GM12878 (cell line): ENCODE data around the gene DUSP16. TPM values are rescaled to one million over a fixed set of nuclear protein-coding genes. Genes with fewer than 3 reads are reported as not detected.

ENCODE experiments used
- CBX5 ChIP-seq: sonication (generic); IDR thresholded peaks from 2 replicates; pipeline ENCODE4 v1.6.1; 2016; ENCODE audit warnings: low read depth, moderate library complexity, mild to moderate bottlenecking, inconsistent platforms
- CHD1 ChIP-seq: IDR thresholded peaks from 2 replicates; pipeline ENCODE4 v1.6.1; 2012; ENCODE audit warnings: low read depth, low read length, improper control_type of control experiment
- CREM ChIP-seq: IDR thresholded peaks from 2 replicates; pipeline ENCODE4 v1.6.1; 2014; ENCODE audit warnings: antibody characterized with exemption, low read depth
- EED ChIP-seq: sonication (generic); IDR thresholded peaks from 2 replicates; pipeline ENCODE4 v1.6.1; 2016; ENCODE audit warnings: antibody characterized with exemption, low read depth
- ESRRA ChIP-seq: IDR thresholded peaks from 2 replicates; pipeline ENCODE4 v1.6.1; 2012; ENCODE audit warnings: mild to moderate bottlenecking, low read length, improper control_type of control experiment
- HDGF ChIP-seq: fragments of 450-650 bp; IDR thresholded peaks from 2 replicates; pipeline ENCODE4 v1.6.1; 2016; ENCODE audit warnings: antibody characterized with exemption
- IKZF2 ChIP-seq, 2 experiments: fragments of 450-650 bp; IDR thresholded peaks; 2 replicates each; pipeline ENCODE4 v1.6.1; 2017; ENCODE audit warnings: mild to moderate bottlenecking in 2 of 2, moderate library complexity in 2 of 2
- MTA3 ChIP-seq: IDR thresholded peaks from 2 replicates; pipeline ENCODE4 v1.6.1; 2012; ENCODE audit warnings: low read length, inconsistent platforms, borderline replicate concordance
- MXI1 ChIP-seq: fragments of 150-350 bp; IDR thresholded peaks from 2 replicates; pipeline ENCODE4 v1.6.1; 2011; ENCODE audit warnings: low read depth, mild to moderate bottlenecking, inconsistent platforms, low read length, improper control_type of control experiment
- MYC ChIP-seq: IDR thresholded peaks from 2 replicates; pipeline ENCODE4 v1.6.1; 2011; ENCODE audit warnings: mild to moderate bottlenecking, low read length, moderate library complexity, inconsistent platforms; ENCODE audit not compliant: insufficient read depth, insufficient replicate concordance, insufficient read length, severe bottlenecking
- NR2F1 ChIP-seq: fragments of 450-650 bp; conservative IDR thresholded peaks from 2 replicates; pipeline ENCODE4 v1.6.1; 2017; ENCODE audit warnings: mild to moderate bottlenecking
- PKNOX1 ChIP-seq: fragments of 450-650 bp; IDR thresholded peaks from 2 replicates; pipeline ENCODE4 v1.6.1; 2016; ENCODE audit warnings: mild to moderate bottlenecking
- POLR2A ChIP-seq: IDR thresholded peaks from 2 replicates; pipeline ENCODE4 v1.6.1; 2011; ENCODE audit warnings: low read depth, mild to moderate bottlenecking, low read length
- POLR2AphosphoS5 ChIP-seq: IDR thresholded peaks from 2 replicates; pipeline ENCODE4 v1.6.1; 2011; ENCODE audit warnings: mild to moderate bottlenecking, low read length, inconsistent platforms
- SIX5 ChIP-seq: IDR thresholded peaks from 2 replicates; pipeline ENCODE4 v1.6.1; 2011; ENCODE audit warnings: mild to moderate bottlenecking, low read depth, low read length, moderate library complexity; ENCODE audit not compliant: severe bottlenecking
- SUPT20H ChIP-seq: IDR thresholded peaks from 2 replicates; pipeline ENCODE4 v1.6.1; 2011; ENCODE audit warnings: low read depth, mild to moderate bottlenecking, low read length, moderate library complexity, borderline replicate concordance; ENCODE audit not compliant: control insufficient read depth
- SUZ12 ChIP-seq: fragments of 200-600 bp; sonication (generic); IDR thresholded peaks from one replicate; pipeline ENCODE4 v1.6.1; 2018; ENCODE audit warnings: antibody characterized with exemption, mild to moderate bottlenecking; ENCODE audit not compliant: unreplicated experiment
- TCF12 ChIP-seq: IDR thresholded peaks from 2 replicates; pipeline ENCODE4 v1.6.1; 2011; ENCODE audit warnings: low read depth, mild to moderate bottlenecking, low read length
- WRNIP1 ChIP-seq: IDR thresholded peaks from 2 replicates; pipeline ENCODE4 v1.6.1; 2011; ENCODE audit warnings: low read depth, low read length, improper control_type of control experiment, borderline replicate concordance
- YBX1 ChIP-seq: fragments of 450-650 bp; IDR thresholded peaks from 2 replicates; pipeline ENCODE4 v1.6.1; 2016; ENCODE audit warnings: antibody characterized with exemption
- ZNF207 ChIP-seq: fragments of 450-650 bp; IDR thresholded peaks from 2 replicates; pipeline ENCODE4 v1.6.1; 2014; ENCODE audit warnings: antibody characterized with exemption, mild to moderate bottlenecking, borderline replicate concordance
- ZNF622 ChIP-seq: fragments of 450-650 bp; IDR thresholded peaks from 2 replicates; pipeline ENCODE4 v1.6.1; 2017; ENCODE audit warnings: mild to moderate bottlenecking, inconsistent platforms
- polyA plus RNA-seq, 11 experiments: library from polyadenylated mRNA; depleted of rRNA in 4 of 11; unstranded in 6 of 11; stranded (reverse) in 5 of 11; fragments of >200 nt; fragmentation: Nextera tagmentation in 4 of 11; fragmentation: Illumina TruSeq in 1 of 11; extraction: Ambion mirVana in 4 of 11; extraction: Trizol in 1 of 11; gene quantifications; 1 replicate in 1 of 11; 2 replicates in 10 of 11; pipeline versions ENCODE4 v1.2.1 to v1.2.3, GENCODE V29; 2011 to 2016; ENCODE audit warnings: inconsistent platforms in 2 of 11, missing spikeins in 2 of 11, low read depth in 1 of 11
- total RNA-seq, 4 experiments: library from RNA; depleted of rRNA in 3 of 4; stranded (reverse); fragments of >200 nt in 3 of 4; fragmentation: Illumina TruSeq in 1 of 4; extraction: Trizol in 1 of 4; gene quantifications; 2 replicates each; pipeline versions ENCODE4 v1.2.1 to v1.2.3, GENCODE V29; 2013 to 2021
- TF ChIP-seq, protein P1 (sequence below): fragments of 450-650 bp; IDR thresholded peaks from 2 replicates; pipeline ENCODE4 v1.6.1; 2018; ENCODE audit warnings: mild to moderate bottlenecking, low read depth, moderate library complexity; ENCODE audit not compliant: partially characterized antibody
- TF ChIP-seq, protein P2 (sequence below): fragments of 450-650 bp; IDR thresholded peaks from 2 replicates; pipeline ENCODE4 v1.6.1; 2017; ENCODE audit warnings: mild to moderate bottlenecking, low read depth, inconsistent platforms; ENCODE audit not compliant: poor library complexity, severe bottlenecking
- TF ChIP-seq, protein P3 (sequence below): IDR thresholded peaks from 2 replicates; pipeline ENCODE4 v1.6.1; 2012; ENCODE audit warnings: low read length, inconsistent platforms

Gene DUSP16
- total and polyA plus RNA-seq, 10 of the 15 experiments (the other 5 are each of a cell fraction or from before 2014, with no cell fraction given), result 3.9 to 75.3 (median 26.8) TPM

DNA sequence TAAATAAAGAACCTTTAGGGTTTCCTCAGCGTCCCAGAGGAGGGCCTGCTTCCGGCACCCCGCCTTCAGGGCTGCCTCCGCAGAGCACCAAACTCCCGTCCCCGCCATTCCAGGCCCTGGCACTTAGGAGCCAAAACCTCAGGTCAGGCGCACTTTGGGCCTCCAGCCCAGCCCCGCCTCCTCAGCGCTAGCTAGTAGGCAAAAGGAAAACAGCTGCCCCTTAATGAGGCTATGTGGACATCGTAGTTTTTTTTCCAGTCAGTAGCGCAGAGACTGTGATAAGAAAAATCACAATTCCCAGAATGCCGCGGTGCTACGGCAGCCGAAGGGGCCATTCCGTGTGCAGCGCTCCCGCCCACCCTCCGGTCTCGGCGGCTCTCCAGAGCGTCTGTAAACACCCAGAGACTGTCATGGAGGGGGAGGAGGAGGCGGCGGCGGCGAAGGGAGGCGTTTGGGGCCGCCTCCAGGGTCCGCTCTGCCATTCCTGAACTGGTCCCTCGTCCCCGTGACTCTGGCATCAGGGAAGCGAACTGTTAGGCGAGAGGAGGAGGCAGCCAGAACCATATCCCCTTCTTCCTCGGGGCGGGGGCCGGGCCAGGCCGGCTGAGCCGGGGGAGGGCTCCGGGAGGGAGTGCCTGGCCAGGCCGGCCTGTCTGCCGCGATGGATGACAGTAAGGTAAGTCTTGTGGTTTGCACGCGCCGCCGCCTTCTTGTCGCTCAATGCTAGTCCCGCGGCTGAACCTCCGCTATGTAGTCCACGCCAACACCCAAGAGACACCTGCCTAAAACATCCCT is 49.0 kb upstream of the DUSP16 start, which contains the start of gene CREBL2 (continued):
- TF ChIP-seq, protein P1, sequence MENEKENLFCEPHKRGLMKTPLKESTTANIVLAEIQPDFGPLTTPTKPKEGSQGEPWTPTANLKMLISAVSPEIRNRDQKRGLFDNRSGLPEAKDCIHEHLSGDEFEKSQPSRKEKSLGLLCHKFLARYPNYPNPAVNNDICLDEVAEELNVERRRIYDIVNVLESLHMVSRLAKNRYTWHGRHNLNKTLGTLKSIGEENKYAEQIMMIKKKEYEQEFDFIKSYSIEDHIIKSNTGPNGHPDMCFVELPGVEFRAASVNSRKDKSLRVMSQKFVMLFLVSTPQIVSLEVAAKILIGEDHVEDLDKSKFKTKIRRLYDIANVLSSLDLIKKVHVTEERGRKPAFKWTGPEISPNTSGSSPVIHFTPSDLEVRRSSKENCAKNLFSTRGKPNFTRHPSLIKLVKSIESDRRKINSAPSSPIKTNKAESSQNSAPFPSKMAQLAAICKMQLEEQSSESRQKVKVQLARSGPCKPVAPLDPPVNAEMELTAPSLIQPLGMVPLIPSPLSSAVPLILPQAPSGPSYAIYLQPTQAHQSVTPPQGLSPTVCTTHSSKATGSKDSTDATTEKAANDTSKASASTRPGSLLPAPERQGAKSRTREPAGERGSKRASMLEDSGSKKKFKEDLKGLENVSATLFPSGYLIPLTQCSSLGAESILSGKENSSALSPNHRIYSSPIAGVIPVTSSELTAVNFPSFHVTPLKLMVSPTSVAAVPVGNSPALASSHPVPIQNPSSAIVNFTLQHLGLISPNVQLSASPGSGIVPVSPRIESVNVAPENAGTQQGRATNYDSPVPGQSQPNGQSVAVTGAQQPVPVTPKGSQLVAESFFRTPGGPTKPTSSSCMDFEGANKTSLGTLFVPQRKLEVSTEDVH, result no peak
- TF ChIP-seq EED, result peak; percentile 66
- peak; percentile 90; the same call in 1 of the 2 replicates for TF ChIP-seq ZNF207
- TF ChIP-seq POLR2A, result peak; percentile 92
- peak; percentile 76 for TF ChIP-seq MXI1
- TF ChIP-seq, protein P2, sequence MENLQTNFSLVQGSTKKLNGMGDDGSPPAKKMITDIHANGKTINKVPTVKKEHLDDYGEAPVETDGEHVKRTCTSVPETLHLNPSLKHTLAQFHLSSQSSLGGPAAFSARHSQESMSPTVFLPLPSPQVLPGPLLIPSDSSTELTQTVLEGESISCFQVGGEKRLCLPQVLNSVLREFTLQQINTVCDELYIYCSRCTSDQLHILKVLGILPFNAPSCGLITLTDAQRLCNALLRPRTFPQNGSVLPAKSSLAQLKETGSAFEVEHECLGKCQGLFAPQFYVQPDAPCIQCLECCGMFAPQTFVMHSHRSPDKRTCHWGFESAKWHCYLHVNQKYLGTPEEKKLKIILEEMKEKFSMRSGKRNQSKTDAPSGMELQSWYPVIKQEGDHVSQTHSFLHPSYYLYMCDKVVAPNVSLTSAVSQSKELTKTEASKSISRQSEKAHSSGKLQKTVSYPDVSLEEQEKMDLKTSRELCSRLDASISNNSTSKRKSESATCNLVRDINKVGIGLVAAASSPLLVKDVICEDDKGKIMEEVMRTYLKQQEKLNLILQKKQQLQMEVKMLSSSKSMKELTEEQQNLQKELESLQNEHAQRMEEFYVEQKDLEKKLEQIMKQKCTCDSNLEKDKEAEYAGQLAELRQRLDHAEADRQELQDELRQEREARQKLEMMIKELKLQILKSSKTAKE, result no peak
- TF ChIP-seq, protein P3, sequence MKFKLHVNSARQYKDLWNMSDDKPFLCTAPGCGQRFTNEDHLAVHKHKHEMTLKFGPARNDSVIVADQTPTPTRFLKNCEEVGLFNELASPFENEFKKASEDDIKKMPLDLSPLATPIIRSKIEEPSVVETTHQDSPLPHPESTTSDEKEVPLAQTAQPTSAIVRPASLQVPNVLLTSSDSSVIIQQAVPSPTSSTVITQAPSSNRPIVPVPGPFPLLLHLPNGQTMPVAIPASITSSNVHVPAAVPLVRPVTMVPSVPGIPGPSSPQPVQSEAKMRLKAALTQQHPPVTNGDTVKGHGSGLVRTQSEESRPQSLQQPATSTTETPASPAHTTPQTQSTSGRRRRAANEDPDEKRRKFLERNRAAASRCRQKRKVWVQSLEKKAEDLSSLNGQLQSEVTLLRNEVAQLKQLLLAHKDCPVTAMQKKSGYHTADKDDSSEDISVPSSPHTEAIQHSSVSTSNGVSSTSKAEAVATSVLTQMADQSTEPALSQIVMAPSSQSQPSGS, result no peak
- TF ChIP-seq TCF12, result peak; percentile 52; the same call in 1 of the 2 replicates
- TF ChIP-seq POLR2AphosphoS5, result peak; percentile 44
- no peak for TF ChIP-seq SUZ12
- TF ChIP-seq NR2F1, result no peak
- TF ChIP-seq PKNOX1, result peak; percentile 76
- 0 out of 2 replicates have a peak, but pooled peaks have one; percentile 34 for TF ChIP-seq ESRRA
- TF ChIP-seq CHD1, result no peak
- no peak for TF ChIP-seq YBX1
- no peak; the same call in 1 of the 2 replicates for TF ChIP-seq MTA3
- TF ChIP-seq IKZF2 (IDR thresholded peaks at IDR 0.05), result peak; percentile 76 to 81
- peak; percentile 76 for TF ChIP-seq CREM
- TF ChIP-seq MYC, result no peak
- TF ChIP-seq CBX5, result peak; percentile 81; the same call in 1 of the 2 replicates
- TF ChIP-seq WRNIP1, result no peak
- no peak for TF ChIP-seq SUPT20H
- TF ChIP-seq SIX5, result peak; percentile 78
- TF ChIP-seq HDGF, result no peak
- TF ChIP-seq ZNF622, result no peak
